A549 (cell line): Measurements from ENCODE around the gene DSG3. TPM values are rescaled to one million over a fixed set of nuclear protein-coding genes. Genes with fewer than 3 reads are reported as not detected.
"Not testable (repeated sequence)": the region's sequence is repeated elsewhere in the genome, so short reads cannot be mapped to it uniquely, and the experiment has no call there.

Source experiments
- ATAC-seq, 2 experiments: fragments of 200-7000 bp in 1 of 2; fragments of >200 bp in 1 of 2; cut with Nextera tagmentation in 1 of 2; cut with Tn5 transposase in 1 of 2; 3 replicates each; pipeline versions ENCODE4 v1.8.0 to v1.9.1; 2018 to 2020; ENCODE audit warnings: mild to moderate bottlenecking in 1 of 2, moderate library complexity in 1 of 2
- CTCF ChIA-PET: fragments of 300-600 bp; sonication (Branson Sonifier 250); formaldehyde crosslinking; extraction: SDS; loops from one replicate; lab custom pipeline; 2021; ENCODE audit warnings: antibody characterized with exemption, inconsistent platforms; lab: Yijun Ruan, JAX
- POLR2A ChIA-PET: fragments of 350-600 bp; formaldehyde crosslinking; extraction: SDS; loops from one replicate; lab custom pipeline; 2021; ENCODE audit warnings: antibody characterized with exemption, inconsistent platforms; lab: Yijun Ruan, JAX
- DNase-seq, 2 experiments: peaks; one replicate each; pipeline versions ENCODE4 v3.0.0 to v3.0.0-alpha.2; 2011 to 2016; ENCODE audit warnings: low read depth in 1 of 2, low spot score in 1 of 2
- FAIRE-seq: peaks from 2 replicates; lab custom pipeline; 2011; peaks lifted over from hg19 to GRCh38; lab: Jason Lieb, UNC
- H3K27ac ChIP-seq, 2 experiments: fragments of >200 bp; sonication (Bioruptor Twin); formaldehyde crosslinking; 3 replicates each; pipeline ENCODE4 v1.5.1; 2016 to 2017
- H3K4me1 ChIP-seq: fragments of >200 bp; sonication (Bioruptor Twin); formaldehyde crosslinking; 3 replicates; pipeline ENCODE4 v1.6.1; 2016
- H3K4me2 ChIP-seq: fragments of >200 bp; sonication (Bioruptor Twin); formaldehyde crosslinking; 3 replicates; pipeline ENCODE4 v1.6.1; 2016
- H3K4me3 ChIP-seq: fragments of >200 bp; sonication (Bioruptor Twin); formaldehyde crosslinking; 3 replicates; pipeline ENCODE4 v1.5.1; 2016
- H3K9me3 ChIP-seq: fragments of >200 bp; sonication (Bioruptor Twin); formaldehyde crosslinking; 3 replicates; pipeline ENCODE4 v1.6.1; 2016
- BHLHE40 ChIP-seq: IDR thresholded peaks from 2 replicates; pipeline ENCODE4 v1.6.1; 2012; ENCODE audit warnings: low read depth, low read length, inconsistent platforms
- CHD4 ChIP-seq: fragments of 200-600 bp; sonication (generic); IDR thresholded peaks from 2 replicates; pipeline ENCODE4 v1.6.1; 2016; ENCODE audit warnings: antibody characterized with exemption, mild to moderate bottlenecking, borderline replicate concordance
- FOSB ChIP-seq: fragments of 250-450 bp; sonication (Bioruptor Pico); IDR thresholded peaks from 2 replicates; pipeline ENCODE4 v1.5.0; 2020; ENCODE audit warnings: mild to moderate bottlenecking, moderate library complexity
- GATA3 ChIP-seq: IDR thresholded peaks from 2 replicates; pipeline ENCODE4 v1.6.1; 2012; ENCODE audit warnings: borderline replicate concordance
- HEYL ChIP-seq: fragments of 250-450 bp; sonication (Bioruptor Pico); IDR thresholded peaks from 2 replicates; pipeline ENCODE4 v1.8.0; 2021; ENCODE audit warnings: mild to moderate bottlenecking, moderate library complexity
- HOXB5 ChIP-seq: fragments of 250-450 bp; sonication (Bioruptor Pico); IDR thresholded peaks from 2 replicates; pipeline ENCODE4 v1.5.0; 2020; ENCODE audit warnings: mild to moderate bottlenecking, moderate library complexity
- JUN ChIP-seq, 2 experiments: fragments of >200 bp; sonication (Bioruptor Twin); formaldehyde crosslinking; IDR thresholded peaks; 2 replicates in 1 of 2; 3 replicates in 1 of 2; pipeline ENCODE4 v1.6.1; 2016 to 2017
- JUNB ChIP-seq: fragments of >200 bp; sonication (Bioruptor Twin); formaldehyde crosslinking; IDR thresholded peaks from 2 replicates; pipeline ENCODE4 v1.6.1; 2016
- MAFK ChIP-seq: fragments of 450-650 bp; IDR thresholded peaks from 2 replicates; pipeline ENCODE4 v1.6.1; 2014; ENCODE audit not compliant: partially characterized antibody
- MYC ChIP-seq: IDR thresholded peaks from 2 replicates; pipeline ENCODE4 v1.6.1; 2012; ENCODE audit warnings: mild to moderate bottlenecking, inconsistent platforms, low read length, improper control_type of control experiment, borderline replicate concordance
- RAD21 ChIP-seq, 2 experiments: fragments of >200 bp in 1 of 2; sonication (Bioruptor Twin) in 1 of 2; formaldehyde crosslinking in 1 of 2; IDR thresholded peaks in 1 of 2; conservative IDR thresholded peaks in 1 of 2; 2 replicates in 1 of 2; 3 replicates in 1 of 2; pipeline ENCODE4 v1.6.1; 2012 to 2018; ENCODE audit warnings: inconsistent platforms in 1 of 2
- RCOR1 ChIP-seq: fragments of 150-350 bp; IDR thresholded peaks from 2 replicates; pipeline ENCODE4 v1.6.1; 2014; ENCODE audit warnings: antibody characterized with exemption, low read length, low read depth
- RNF2 ChIP-seq: fragments of 200-600 bp; sonication (generic); IDR thresholded peaks from 2 replicates; pipeline ENCODE4 v1.6.1; 2016; ENCODE audit warnings: low read depth, mild to moderate bottlenecking, antibody characterized with exemption, moderate library complexity, borderline replicate concordance
- SMC3 ChIP-seq: fragments of >200 bp; sonication (Bioruptor Twin); formaldehyde crosslinking; IDR thresholded peaks from 3 replicates; pipeline ENCODE4 v1.6.1; 2018; ENCODE audit warnings: inconsistent platforms
- ZNF302 ChIP-seq: fragments of 250-450 bp; sonication (Bioruptor Pico); IDR thresholded peaks from 2 replicates; pipeline ENCODE4 v1.9.0; 2021; ENCODE audit warnings: inconsistent platforms, mild to moderate bottlenecking, moderate library complexity
- ZSCAN20 ChIP-seq: fragments of 250-450 bp; sonication (Bioruptor Pico); IDR thresholded peaks from 2 replicates; pipeline ENCODE4 v1.8.0; 2022; ENCODE audit warnings: mild to moderate bottlenecking, moderate library complexity
- WGBS: methylation state at CpG from one replicate; pipeline ENCODE4 v1.1.6; 2017; ENCODE audit errors: missing lambda C conversion rate; 5-methylcytosine and 5-hydroxymethylcytosine counted together
- polyA plus RNA-seq, 4 experiments: library from polyadenylated mRNA; depleted of rRNA in 3 of 4; stranded (reverse); fragments of >200 nt; fragmentation: RNase III in 1 of 4; extraction: RNeasy Plus Mini Kit Qiagen cat#74134 plus additional on column Dnase treatment in 1 of 4; gene quantifications; 2 replicates in 3 of 4; 3 replicates in 1 of 4; pipeline ENCODE4 v1.2.3, GENCODE V29; 2011 to 2017
- TF ChIP-seq, protein P1 (sequence below): fragments of >200 bp; sonication (Bioruptor Twin); formaldehyde crosslinking; IDR thresholded peaks from 3 replicates; pipeline ENCODE4 v1.5.1; 2016
- TF ChIP-seq, protein P2 (sequence below): fragments of 150-350 bp; IDR thresholded peaks from 2 replicates; pipeline ENCODE4 v1.6.1; 2014; ENCODE audit warnings: low read depth, mild to moderate bottlenecking, low read length

DSG3 gene
- polyA plus RNA-seq, 2 of the 4 experiments (the other 2 are of a cell fraction): 0.01 to 0.03 TPM

DNA sequence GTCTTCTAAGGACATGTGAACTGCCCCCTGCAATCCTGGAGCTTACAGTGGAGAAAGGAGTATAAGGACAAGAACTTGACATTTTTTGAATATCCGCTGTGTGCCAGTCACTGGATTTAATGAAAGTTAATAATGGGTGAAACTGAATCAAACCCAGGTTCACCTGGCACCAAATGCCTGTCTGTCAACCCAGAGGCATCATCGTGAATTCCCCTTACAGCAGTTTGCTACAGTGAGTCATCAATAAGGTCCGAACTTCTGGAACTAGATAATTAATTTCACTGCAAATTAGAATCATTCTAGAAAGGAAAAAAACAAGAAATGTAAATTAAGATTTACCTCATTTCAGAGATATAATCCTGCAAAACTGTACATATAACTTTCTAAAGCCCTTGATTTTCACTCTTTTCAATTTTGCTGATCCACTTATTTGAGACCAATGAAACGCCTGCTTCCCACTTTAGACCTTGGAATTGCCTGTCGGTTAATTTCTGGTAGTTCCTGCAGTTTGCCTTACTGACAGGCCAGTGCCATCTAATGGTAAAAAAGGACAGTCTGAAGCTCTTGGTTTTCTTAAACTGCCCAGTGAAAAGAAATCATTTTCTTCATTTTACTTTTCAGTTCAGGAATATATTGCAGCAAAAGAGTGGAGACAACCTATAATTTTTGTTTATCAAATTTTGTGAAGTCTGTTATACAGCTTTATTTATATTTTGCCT lies 58.6 kb downstream of the DSG3 start:
- DNase-seq (peak; percentile 21 to 63), FAIRE-seq (no peak), ATAC-seq (peak; percentile 64 to 69; a peak in 4 of 6 replicates)
- CTCF ChIA-PET: interaction anchor here (0.7 to 8.0 kb wide), 6 partner anchors 15 to 91 kb away, joined by 3 to 55 read pairs (median 4); no protein-coding TSS in a partner anchor
- POLR2A ChIA-PET: no interaction called here
- no peak for TF ChIP-seq HOXB5 (CRISPR knock-in tag)
- TF ChIP-seq, protein P1, sequence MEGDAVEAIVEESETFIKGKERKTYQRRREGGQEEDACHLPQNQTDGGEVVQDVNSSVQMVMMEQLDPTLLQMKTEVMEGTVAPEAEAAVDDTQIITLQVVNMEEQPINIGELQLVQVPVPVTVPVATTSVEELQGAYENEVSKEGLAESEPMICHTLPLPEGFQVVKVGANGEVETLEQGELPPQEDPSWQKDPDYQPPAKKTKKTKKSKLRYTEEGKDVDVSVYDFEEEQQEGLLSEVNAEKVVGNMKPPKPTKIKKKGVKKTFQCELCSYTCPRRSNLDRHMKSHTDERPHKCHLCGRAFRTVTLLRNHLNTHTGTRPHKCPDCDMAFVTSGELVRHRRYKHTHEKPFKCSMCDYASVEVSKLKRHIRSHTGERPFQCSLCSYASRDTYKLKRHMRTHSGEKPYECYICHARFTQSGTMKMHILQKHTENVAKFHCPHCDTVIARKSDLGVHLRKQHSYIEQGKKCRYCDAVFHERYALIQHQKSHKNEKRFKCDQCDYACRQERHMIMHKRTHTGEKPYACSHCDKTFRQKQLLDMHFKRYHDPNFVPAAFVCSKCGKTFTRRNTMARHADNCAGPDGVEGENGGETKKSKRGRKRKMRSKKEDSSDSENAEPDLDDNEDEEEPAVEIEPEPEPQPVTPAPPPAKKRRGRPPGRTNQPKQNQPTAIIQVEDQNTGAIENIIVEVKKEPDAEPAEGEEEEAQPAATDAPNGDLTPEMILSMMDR: peak; percentile 48
- no peak for TF ChIP-seq JUN (IDR thresholded peaks at IDR 0.05)
- no peak for TF ChIP-seq JUNB
- TF ChIP-seq RCOR1: no peak
- TF ChIP-seq FOSB (CRISPR knock-in tag): no peak
- TF ChIP-seq MAFK: no peak
- TF ChIP-seq SMC3: peak; percentile 63
- TF ChIP-seq RAD21 (conservative IDR thresholded peaks at IDR 0.05 in 1 of 2, IDR thresholded peaks at IDR 0.05 in 1 of 2): peak; percentile 64 to 67
- TF ChIP-seq RNF2: no peak
- no peak for TF ChIP-seq CHD4
- TF ChIP-seq ZSCAN20 (CRISPR knock-in tag): no peak
- Histone ChIP-seq H3K4me3 (no peak overlapping the region), H3K4me1 (peaks cover 28% of the 10 kb centered on the region), H3K4me2 (no peak overlapping the region), H3K27ac (no peak overlapping the region), H3K9me3 (no peaks in the 10 kb centered on the region)
- 61% methylated on average over 5 of the region's 5 CpGs for WGBS

DNA sequence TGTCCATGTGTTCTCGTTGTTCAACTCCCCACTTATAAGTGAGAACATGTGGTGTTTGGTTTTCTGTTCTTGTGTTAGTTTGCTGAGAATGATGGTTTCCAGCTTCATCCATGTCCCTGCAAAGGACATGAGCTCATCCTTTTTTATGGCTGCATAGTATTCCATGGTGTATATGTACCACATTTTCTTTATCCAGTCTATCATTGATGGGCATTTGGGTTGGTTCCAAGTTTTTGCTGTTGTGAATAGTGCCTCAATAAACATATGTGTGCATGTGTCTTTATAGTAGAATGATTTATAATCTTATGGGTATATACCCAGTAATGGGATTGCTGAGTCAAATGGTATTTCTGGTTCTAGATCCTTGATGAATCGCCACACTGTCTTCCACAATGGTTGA lies 59.6 kb downstream of the DSG3 start:
- DNase-seq, H3K27ac ChIP-seq, ATAC-seq, FAIRE-seq, POLR2A ChIA-PET, H3K9me3 ChIP-seq, H3K4me3 ChIP-seq, H3K4me2 ChIP-seq: not testable (repeated sequence)
- CTCF ChIA-PET: interaction anchor here (0.7 to 8.0 kb wide), 2 partner anchors 81 to 84 kb away, joined by 3 to 55 read pairs; no protein-coding TSS in a partner anchor
- peaks cover 38% of the 10 kb centered on the region for H3K4me1 ChIP-seq
- 95% methylated on average over 2 of the region's 2 CpGs for WGBS

DNA sequence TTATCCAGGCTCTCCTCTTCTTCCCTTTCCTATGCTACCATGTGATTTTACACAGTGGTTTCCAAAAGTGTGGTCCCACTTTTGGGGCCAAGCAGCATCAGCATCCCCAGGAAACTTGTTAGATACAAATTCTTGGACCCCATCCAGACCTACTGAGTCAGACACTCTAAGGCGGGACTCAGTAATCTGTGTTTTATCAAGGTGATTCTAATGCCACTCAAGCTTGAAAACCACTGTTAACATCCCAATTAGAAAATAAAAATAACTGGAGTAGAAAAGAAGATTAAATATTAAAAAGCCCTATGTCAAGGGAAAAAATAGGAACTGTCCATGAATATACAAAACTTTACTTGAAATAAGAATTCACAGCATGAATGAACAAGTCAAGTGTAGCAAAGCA lies 61.2 kb downstream of the DSG3 start:
- no peak overlapping the region for H3K4me2 ChIP-seq
- CTCF ChIA-PET: interaction anchor here (1.0 to 1.5 kb wide), 2 partner anchors 68 to 84 kb away, joined by 4 to 8 read pairs; no protein-coding TSS in a partner anchor
- no peak overlapping the region for H3K27ac ChIP-seq
- TF ChIP-seq BHLHE40: no peak
- no peak for TF ChIP-seq MYC
- no peak for TF ChIP-seq HEYL (CRISPR knock-in tag)
- TF ChIP-seq RAD21 (conservative IDR thresholded peaks at IDR 0.05 in 1 of 2, IDR thresholded peaks at IDR 0.05 in 1 of 2): no peak
- FAIRE-seq: no peak
- no peak for ATAC-seq
- H3K9me3 ChIP-seq: no peaks in the 10 kb centered on the region
- DNase-seq: no peak
- H3K4me1 ChIP-seq: peaks cover 53% of the 10 kb centered on the region
- POLR2A ChIA-PET: no interaction called here
- no peak overlapping the region for H3K4me3 ChIP-seq
- WGBS: 67% methylated on average over 1 of the region's 1 CpG

DNA sequence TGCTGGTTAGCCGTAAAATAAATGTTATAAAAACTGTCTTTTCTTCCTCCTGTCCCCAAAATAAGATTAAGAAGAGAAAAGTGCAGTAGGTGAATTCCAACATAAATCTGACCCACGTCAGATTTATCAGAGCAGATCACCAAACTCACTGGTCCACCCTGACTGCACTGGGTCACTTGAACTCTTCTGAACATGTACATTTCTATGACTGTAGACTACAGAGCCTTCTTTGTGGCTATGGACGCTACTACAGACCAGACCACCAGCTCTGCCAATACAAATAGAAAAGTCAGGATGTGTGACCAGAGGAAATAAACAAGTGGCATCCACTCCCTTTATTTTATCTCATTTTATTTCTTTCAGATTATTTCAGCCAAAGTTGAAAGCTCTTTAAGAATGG lies 62.0 kb downstream of the DSG3 start:
- POLR2A ChIA-PET: no interaction called here
- DNase-seq (no peak), ATAC-seq (no peak), FAIRE-seq (no peak)
- Histone ChIP-seq H3K9me3 (no peaks in the 10 kb centered on the region), H3K27ac (no peak overlapping the region), H3K4me1 (peaks cover 60% of the 10 kb centered on the region), H3K4me2 (0 out of 3 replicates have a peak overlapping the region, but pooled peaks have one; percentile 69), H3K4me3 (no peak overlapping the region)
- CTCF ChIA-PET: interaction anchor here (1.0 to 1.5 kb wide), 2 partner anchors 69 to 85 kb away, joined by 4 to 8 read pairs; no protein-coding TSS in a partner anchor
- WGBS: 82% methylated on average over 3 of the region's 3 CpGs
- TF ChIP-seq ZNF302 (CRISPR knock-in tag) (no peak), GATA3 (no peak)
- TF ChIP-seq, protein P2, sequence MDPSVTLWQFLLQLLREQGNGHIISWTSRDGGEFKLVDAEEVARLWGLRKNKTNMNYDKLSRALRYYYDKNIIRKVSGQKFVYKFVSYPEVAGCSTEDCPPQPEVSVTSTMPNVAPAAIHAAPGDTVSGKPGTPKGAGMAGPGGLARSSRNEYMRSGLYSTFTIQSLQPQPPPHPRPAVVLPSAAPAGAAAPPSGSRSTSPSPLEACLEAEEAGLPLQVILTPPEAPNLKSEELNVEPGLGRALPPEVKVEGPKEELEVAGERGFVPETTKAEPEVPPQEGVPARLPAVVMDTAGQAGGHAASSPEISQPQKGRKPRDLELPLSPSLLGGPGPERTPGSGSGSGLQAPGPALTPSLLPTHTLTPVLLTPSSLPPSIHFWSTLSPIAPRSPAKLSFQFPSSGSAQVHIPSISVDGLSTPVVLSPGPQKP: no peak
